Measurements from ENCODE around the gene CTSA. TPM values are rescaled to one million over a fixed set of nuclear protein-coding genes. Genes with fewer than 3 reads are reported as not detected.

Gene CTSA
- 60.9 and 61.3 TPM in 2 replicates for total RNA-seq

DNA sequence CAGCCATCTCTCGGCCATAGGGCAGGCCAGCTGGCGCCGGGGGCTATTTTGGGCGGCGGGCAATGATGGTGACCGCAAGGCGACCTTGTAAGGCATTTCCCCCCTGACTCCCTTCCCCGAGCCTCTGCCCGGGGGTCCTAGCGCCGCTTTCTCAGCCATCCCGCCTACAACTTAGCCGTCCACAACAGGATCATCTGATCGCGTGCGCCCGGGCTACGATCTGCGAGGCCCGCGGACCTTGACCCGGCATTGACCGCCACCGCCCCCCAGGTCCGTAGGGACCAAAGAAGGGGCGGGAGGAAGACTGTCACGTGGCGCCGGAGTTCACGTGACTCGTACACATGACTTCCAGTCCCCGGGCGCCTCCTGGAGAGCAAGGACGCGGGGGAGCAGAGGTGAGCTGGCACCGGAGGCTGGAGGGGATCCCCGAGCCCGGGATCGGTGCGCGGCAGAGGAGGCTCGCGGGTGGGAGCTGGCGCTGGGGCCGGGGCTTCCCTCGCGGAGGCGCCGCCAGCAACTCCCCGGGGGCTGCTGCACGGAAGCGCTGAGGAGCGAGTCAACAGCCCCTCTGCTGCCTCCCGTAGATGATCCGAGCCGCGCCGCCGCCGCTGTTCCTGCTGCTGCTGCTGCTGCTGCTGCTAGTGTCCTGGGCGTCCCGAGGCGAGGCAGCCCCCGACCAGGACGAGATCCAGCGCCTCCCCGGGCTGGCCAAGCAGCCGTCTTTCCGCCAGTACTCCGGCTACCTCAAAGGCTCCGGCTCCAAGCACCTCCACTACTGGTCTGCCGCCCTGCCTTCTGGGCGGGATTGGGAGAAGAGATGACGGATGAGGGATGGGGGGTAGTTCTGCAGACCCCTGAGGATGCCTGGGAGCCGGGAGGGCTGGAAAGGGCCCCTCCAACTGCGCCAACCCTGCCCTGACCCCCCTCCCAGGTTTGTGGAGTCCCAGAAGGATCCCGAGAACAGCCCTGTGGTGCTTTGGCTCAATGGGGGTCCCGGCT lies at the start of gene CTSA, which contains the start of gene NEURL2:
TSS of gene CTSA (plus strand) at position 351 of the 999 bp plus-strand sequence. CDS start at position 585, 234 bp downstream.
TSS of gene NEURL2 (minus strand) at position 224 of the 999 bp plus-strand sequence. CDS start at position 7, 217 bp downstream.
- H3K4me3 ChIP-seq (ENCODE audit: low read depth, low read length), result peak within 1 kb of the TSS; percentile 82
- TF ChIP-seq, protein P1, sequence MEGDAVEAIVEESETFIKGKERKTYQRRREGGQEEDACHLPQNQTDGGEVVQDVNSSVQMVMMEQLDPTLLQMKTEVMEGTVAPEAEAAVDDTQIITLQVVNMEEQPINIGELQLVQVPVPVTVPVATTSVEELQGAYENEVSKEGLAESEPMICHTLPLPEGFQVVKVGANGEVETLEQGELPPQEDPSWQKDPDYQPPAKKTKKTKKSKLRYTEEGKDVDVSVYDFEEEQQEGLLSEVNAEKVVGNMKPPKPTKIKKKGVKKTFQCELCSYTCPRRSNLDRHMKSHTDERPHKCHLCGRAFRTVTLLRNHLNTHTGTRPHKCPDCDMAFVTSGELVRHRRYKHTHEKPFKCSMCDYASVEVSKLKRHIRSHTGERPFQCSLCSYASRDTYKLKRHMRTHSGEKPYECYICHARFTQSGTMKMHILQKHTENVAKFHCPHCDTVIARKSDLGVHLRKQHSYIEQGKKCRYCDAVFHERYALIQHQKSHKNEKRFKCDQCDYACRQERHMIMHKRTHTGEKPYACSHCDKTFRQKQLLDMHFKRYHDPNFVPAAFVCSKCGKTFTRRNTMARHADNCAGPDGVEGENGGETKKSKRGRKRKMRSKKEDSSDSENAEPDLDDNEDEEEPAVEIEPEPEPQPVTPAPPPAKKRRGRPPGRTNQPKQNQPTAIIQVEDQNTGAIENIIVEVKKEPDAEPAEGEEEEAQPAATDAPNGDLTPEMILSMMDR (IDR thresholded peaks at IDR 0.05; ENCODE audit: insufficient read depth, low read depth, low read length), result no peak
- peak; percentile 90 for DNase-seq (ENCODE audit: low read depth)

DNA sequence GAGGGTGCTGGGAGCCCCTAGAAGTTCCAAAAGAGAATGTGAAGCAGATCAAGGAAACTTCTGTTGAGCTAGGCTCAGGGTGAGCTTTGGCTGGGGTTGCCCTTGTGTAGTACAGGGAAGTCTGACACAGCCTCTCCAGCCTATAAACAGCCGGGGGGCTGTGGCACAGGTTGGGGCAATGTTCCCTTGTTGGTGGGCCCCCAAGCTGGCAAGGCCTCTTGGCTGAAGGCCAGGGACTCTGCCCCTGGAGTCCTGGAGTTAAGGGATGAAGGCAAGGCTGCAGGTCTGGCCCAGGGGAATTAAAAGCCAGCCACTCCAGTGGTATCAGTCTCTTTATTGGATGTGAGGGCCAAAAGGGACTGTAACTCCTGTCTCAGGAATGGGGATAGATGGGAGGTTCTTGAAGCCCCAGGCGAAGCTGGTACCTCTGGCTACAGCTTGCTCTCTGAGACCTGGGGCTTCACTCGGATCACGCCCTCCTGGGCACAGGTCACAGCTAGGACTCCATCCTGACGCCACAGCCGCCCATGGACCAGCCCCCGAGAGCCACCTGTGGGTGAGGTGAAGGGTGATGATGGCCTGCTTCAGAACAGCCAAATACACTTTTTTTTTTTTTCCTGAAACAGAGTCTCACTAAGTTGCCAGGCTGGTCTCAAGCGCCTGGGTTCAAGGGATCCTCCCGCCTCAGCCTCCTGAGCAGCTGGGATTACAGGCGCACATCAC lies 49.6 kb upstream of the CTSA start:
- TF ChIP-seq, protein P1 (IDR thresholded peaks at IDR 0.05; ENCODE audit: insufficient read depth, low read depth, low read length), result no peak
- DNase-seq (ENCODE audit: low read depth), result no peak
- no peak overlapping the region for H3K4me3 ChIP-seq (ENCODE audit: low read depth, low read length)

DNA sequence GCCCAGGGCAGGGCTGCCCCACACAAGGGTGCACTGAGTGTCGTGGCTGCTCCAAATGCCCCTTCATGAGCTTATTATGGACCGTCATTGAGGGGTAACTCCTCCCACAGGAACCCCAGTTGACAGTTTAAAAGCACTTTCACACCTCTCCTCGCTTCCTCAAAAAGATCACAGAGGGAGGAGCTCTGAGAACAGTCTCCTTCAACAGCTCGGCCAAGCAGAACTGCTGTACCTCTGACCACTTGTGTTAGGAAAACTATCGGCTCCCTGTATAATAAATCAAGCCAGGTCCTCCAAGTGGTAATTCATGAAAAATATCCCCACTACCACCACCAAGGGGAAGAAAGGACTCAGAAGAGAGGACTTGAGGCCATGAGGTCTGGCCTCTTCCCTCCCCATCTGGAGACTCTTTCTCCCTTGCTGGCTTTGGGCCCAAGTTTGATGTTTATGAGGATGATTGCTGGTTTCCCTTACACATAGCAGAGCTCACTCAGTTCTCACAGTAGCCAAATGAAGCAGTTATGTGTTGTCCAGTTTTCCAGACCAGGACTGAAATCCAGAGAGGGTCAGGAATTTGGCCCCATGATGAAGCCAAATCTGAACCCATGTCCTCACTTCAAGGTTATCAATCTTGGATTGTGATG lies 48.8 kb upstream of the CTSA start:
- H3K4me3 ChIP-seq (ENCODE audit: low read depth, low read length), result no peak overlapping the region
- TF ChIP-seq, protein P1 (IDR thresholded peaks at IDR 0.05; ENCODE audit: insufficient read depth, low read depth, low read length), result no peak
- peak; percentile 91 for DNase-seq (ENCODE audit: low read depth)

- H3K4me3 ChIP-seq (ENCODE audit: low read depth, low read length), result no peak overlapping the region
- TF ChIP-seq, protein P1 (IDR thresholded peaks at IDR 0.05; ENCODE audit: insufficient read depth, low read depth, low read length), result no peak
- no peak for DNase-seq (ENCODE audit: low read depth)
Measured at GRCh38 chr20:45843506-45843905, 47.6 kb upstream of the CTSA start.

- no peak overlapping the region for H3K4me3 ChIP-seq (ENCODE audit: low read depth, low read length)
- DNase-seq (ENCODE audit: low read depth), result no peak
- TF ChIP-seq, protein P1 (IDR thresholded peaks at IDR 0.05; ENCODE audit: insufficient read depth, low read depth, low read length), result no peak
Measured at GRCh38 chr20:45845452-45845851, 45.7 kb upstream of the CTSA start.

GRCh38 chr20:45848421-45848820 lies 42.7 kb upstream of the CTSA start:
- no peak for DNase-seq (ENCODE audit: low read depth)
- no peak overlapping the region for H3K4me3 ChIP-seq (ENCODE audit: low read depth, low read length)
- TF ChIP-seq, protein P1 (IDR thresholded peaks at IDR 0.05; ENCODE audit: insufficient read depth, low read depth, low read length), result no peak
